EL (cell line): ENCODE results near the gene CCM2L.
"Not testable (repeated sequence)": the region's sequence is repeated elsewhere in the genome, so short reads cannot be mapped to it uniquely, and the experiment has no call there.

Experiments used
- DNase-seq: peaks from one replicate; pipeline ENCODE4 v3.0.0-alpha.2; 2016

The CCM2L gene

GRCh38 chr20:32031007-32031958, 21.0 kb downstream of the CCM2L start:
- peak; percentile 90 for DNase-seq

GRCh38 chr20:32033316-32033715, 23.1 kb downstream of the CCM2L start:
- DNase-seq: no peak

GRCh38 chr20:32033721-32034120, 23.5 kb downstream of the CCM2L start:
- DNase-seq: not testable (repeated sequence)

GRCh38 chr20:32034581-32035425, 24.6 kb downstream of the CCM2L start:
- peak; percentile 28 for DNase-seq

- DNase-seq: no peak
Measured at GRCh38 chr20:32035426-32035779, 25.2 kb downstream of the CCM2L start.

GRCh38 chr20:32036252-32036651, 26.0 kb downstream of the CCM2L start:
- no peak for DNase-seq

- DNase-seq: no peak
Measured at GRCh38 chr20:32036716-32037485, 26.7 kb downstream of the CCM2L start.

- DNase-seq: peak; percentile 29
Measured at GRCh38 chr20:32037929-32038328, 27.7 kb downstream of the CCM2L start.

- DNase-seq: no peak
Measured at GRCh38 chr20:32040142-32040953, 30.1 kb downstream of the CCM2L start.

- DNase-seq: no peak
Measured at GRCh38 chr20:32045999-32046398, 35.8 kb downstream of the CCM2L start.

- DNase-seq: no peak
Measured at GRCh38 chr20:32050324-32050841, 40.1 kb downstream of the CCM2L start.

- DNase-seq: no peak
Measured at GRCh38 chr20:32050851-32051556, 40.8 kb downstream of the CCM2L start.

GRCh38 chr20:32051720-32052089, 41.5 kb downstream of the CCM2L start:
- DNase-seq: no peak

- DNase-seq: no peak
Measured at GRCh38 chr20:32052090-32052777, 42.0 kb downstream of the CCM2L start, which contains the start of gene HCK. Gene HCK, plus strand, starts transcription at chr20:32052242.

- no peak for DNase-seq
Measured at GRCh38 chr20:32052778-32053362, 42.6 kb downstream of the CCM2L start.

- DNase-seq: no peak
Measured at GRCh38 chr20:32053648-32054047, 43.4 kb downstream of the CCM2L start.

GRCh38 chr20:32056708-32057483, 46.7 kb downstream of the CCM2L start:
- DNase-seq: no peak

- DNase-seq: no peak
Measured at GRCh38 chr20:32057656-32058184, 47.5 kb downstream of the CCM2L start.

GRCh38 chr20:32059189-32059588, 49.0 kb downstream of the CCM2L start:
- no peak for DNase-seq
